BE2C (cell line): Measurements from ENCODE around the gene RRAGA.
"Not testable (repeated sequence)": the region's sequence is repeated elsewhere in the genome, so short reads cannot be mapped to it uniquely, and the experiment has no call there.

Experiments
- DNase-seq: peaks from one replicate; pipeline ENCODE4 v3.0.0-alpha.2; 2020
- H3K27me3 ChIP-seq: fragments of 250-450 bp; sonication (Bioruptor Pico); 2 replicates; pipeline ENCODE4 v1.5.1; 2020; ENCODE audit warnings: mild to moderate bottlenecking
- H3K36me3 ChIP-seq: fragments of 250-450 bp; sonication (Bioruptor Pico); 2 replicates; pipeline ENCODE4 v1.5.1; 2020; ENCODE audit warnings: mild to moderate bottlenecking
- H3K4me1 ChIP-seq: fragments of 250-450 bp; sonication (Bioruptor Pico); 2 replicates; pipeline ENCODE4 v1.5.1; 2020
- H3K4me3 ChIP-seq: 2 replicates; pipeline ENCODE4 v1.5.1; 2011; ENCODE audit warnings: low read depth, low read length
- H3K9me3 ChIP-seq: fragments of 250-450 bp; sonication (Bioruptor Pico); 2 replicates; pipeline ENCODE4 v1.5.1; 2020
- CTCF ChIP-seq: IDR thresholded peaks from 2 replicates; pipeline ENCODE4 v1.5.1; 2012; ENCODE audit warnings: mild to moderate bottlenecking, low read depth, low read length

Gene RRAGA

GRCh38 chr9:19057033-19057432 is 7.8 kb downstream of the RRAGA start:
- Histone ChIP-seq H3K27me3 (no peaks in the 10 kb centered on the region), H3K4me3 (no peak overlapping the region), H3K4me1 (peaks cover 10% of the 10 kb centered on the region), H3K9me3 (no peaks in the 10 kb centered on the region), H3K36me3 (peaks cover 50% of the 10 kb centered on the region)
- TF ChIP-seq CTCF, result no peak
- no peak for DNase-seq

GRCh38 chr9:19074229-19074628 is 25.0 kb downstream of the RRAGA start:
- TF ChIP-seq CTCF, result no peak
- DNase-seq, result no peak
- no peaks in the 10 kb centered on the region for H3K4me1 ChIP-seq
- H3K36me3 ChIP-seq, result peaks cover 67% of the 10 kb centered on the region
- no peak overlapping the region for H3K4me3 ChIP-seq
- H3K9me3 ChIP-seq, result no peaks in the 10 kb centered on the region
- H3K27me3 ChIP-seq, result no peaks in the 10 kb centered on the region

- Histone ChIP-seq H3K9me3 (no peaks in the 10 kb centered on the region), H3K4me1 (no peaks in the 10 kb centered on the region), H3K36me3 (peaks cover 67% of the 10 kb centered on the region), H3K4me3 (no peak overlapping the region), H3K27me3 (no peaks in the 10 kb centered on the region)
- no peak for TF ChIP-seq CTCF
- DNase-seq, result no peak
These were observed 25.6 kb downstream of the RRAGA start for GRCh38 chr9:19074836-19075235.

DNA sequence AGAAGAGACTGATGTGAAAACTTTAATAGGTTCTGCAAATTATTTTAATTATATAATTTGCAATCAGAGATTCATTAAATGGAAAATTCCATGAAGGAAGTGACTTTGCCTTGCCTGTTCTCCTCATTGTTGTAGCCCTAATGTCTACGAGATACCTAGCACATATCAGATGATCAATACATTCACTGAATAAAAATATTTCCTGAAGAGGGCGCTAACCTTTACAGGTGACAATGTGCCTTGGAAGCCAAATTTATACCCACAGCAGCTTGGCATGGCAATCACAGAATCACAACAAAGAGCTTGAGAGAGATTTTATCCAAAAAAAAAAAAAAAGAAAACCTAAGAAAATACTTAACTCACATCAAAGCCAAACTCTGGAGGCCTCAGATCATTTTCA is 36.1 kb downstream of the RRAGA start:
- H3K27me3 ChIP-seq, result no peaks in the 10 kb centered on the region
- peaks cover 59% of the 10 kb centered on the region for H3K36me3 ChIP-seq
- H3K4me3 ChIP-seq, result no peak overlapping the region
- DNase-seq, result no peak
- TF ChIP-seq CTCF, result peak; percentile 48
- H3K9me3 ChIP-seq, result no peaks in the 10 kb centered on the region
- no peaks in the 10 kb centered on the region for H3K4me1 ChIP-seq

DNA sequence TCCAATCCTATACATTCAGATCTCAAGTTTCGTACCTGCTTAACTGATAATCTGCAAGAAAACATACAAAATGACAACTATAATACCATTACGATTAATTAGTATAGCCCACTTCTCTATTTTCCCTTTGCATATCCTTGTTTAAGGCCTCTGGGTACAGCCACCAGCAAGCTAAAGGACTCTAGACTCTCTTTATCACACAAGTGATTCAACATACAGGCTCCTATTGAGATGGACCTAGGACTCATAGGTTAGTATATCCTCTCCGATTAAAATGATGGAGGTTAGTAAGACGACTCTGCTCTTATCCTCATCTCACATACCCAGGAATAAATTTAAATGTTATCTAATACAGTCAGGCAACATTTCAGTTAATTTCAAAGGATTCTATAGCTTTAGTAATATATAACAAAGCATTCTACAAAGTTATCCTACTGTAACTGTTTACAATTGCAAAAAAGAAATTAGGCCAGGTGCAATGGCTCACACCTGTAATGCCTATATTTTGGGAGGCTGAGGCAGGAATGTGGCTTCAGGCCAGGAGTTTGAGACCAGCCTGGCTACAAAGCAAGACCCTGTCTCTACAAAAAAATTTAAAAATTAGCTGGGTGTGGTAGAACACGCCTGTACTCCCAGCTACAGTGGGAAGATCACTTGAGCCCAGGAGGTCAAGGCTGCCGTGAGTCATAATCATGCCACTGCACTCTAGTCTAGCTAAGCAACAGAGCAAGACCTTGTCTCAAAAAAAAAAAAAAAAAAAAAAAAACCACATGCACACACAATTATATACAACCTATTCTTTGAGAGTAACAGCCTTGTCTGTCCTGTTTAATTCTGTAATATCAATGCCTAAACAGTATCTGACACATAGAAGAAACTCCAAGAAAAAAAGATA is 38.1 kb downstream of the RRAGA start:
- H3K36me3 ChIP-seq, result peaks cover 64% of the 10 kb centered on the region
- H3K4me1 ChIP-seq, result no peaks in the 10 kb centered on the region
- DNase-seq, result no peak
- TF ChIP-seq CTCF, result no peak
- H3K4me3 ChIP-seq, result no peak overlapping the region
- no peaks in the 10 kb centered on the region for H3K27me3 ChIP-seq
- H3K9me3 ChIP-seq, result no peaks in the 10 kb centered on the region

DNA sequence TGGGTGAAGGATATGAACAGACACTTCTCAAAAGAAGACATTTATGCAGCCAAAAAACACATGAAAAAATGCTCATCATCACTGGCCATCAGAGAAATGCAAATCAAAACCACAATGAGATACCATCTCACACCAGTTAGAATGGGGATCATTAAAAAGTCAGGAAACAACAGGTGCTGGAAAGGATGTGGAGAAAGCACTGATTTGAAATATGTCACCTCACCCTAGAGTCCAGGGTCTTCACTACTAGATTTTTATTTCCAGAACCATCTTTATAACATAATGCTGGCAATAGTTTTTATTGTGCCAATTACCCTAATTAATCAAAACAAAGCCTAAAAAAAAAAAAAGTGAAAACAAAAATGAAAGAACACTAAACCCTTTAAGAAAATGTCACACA is 48.2 kb downstream of the RRAGA start:
- not testable (repeated sequence) for H3K4me3 ChIP-seq, DNase-seq, H3K4me1 ChIP-seq, H3K27me3 ChIP-seq, H3K9me3 ChIP-seq
- H3K36me3 ChIP-seq, result peaks cover 36% of the 10 kb centered on the region
